Measurements from ENCODE around the gene PAX8. TPM values are rescaled to one million over a fixed set of nuclear protein-coding genes. Genes with fewer than 3 reads are reported as not detected.

Gene PAX8
- total RNA-seq, 1 donor from 2014 or later, result 1.2 TPM

DNA sequence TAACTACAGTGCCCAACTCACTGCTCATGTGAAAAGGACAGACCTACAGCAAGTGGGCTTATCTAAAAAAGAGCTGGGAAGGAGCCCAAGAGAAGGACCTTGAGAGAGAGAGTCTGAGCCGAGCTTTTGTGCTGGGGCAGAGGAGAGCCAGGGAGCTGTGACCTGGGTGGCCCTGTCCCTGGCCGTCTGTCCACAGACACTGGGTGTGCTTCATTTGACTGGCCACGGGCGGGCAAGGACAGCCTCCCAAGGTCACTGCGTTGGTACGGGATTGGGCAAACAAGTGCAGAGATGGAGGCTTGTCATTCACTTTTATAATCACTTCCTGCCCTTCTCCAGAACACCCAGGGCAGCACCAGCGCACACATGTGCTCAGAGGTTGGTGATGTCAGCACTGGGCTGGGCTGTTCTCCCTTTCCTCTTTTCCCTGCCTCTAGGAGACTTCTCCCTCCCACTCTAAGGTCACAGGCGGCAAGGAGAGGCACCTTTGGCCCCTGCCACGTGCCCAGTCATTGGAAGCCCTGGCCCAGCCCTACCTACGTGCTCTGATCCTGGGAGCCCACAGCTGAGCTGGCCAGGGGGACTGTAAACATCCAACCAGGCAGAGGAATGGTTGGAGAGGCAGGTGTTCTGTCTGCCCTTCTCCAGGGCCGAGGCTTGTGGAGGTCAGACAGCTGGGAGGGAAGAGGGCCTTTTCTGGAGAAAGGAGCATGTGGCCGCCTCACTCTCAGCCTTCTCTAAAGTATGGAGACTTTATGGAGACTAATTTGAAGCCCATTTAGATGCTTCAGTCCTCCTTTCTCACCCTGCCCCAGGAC is 111.4 kb downstream of the PAX8 start:
- Histone ChIP-seq H3K27ac (peak overlapping the region; percentile 33), H3K4me1 (peaks cover 21% of the 10 kb centered on the region), H3K27me3 (ENCODE audit: low read depth) (no peaks in the 10 kb centered on the region), H3K4me3 (no peak overlapping the region), H3K36me3 (no peaks in the 10 kb centered on the region), H3K9me3 (no peaks in the 10 kb centered on the region)
- TF ChIP-seq, protein P1, sequence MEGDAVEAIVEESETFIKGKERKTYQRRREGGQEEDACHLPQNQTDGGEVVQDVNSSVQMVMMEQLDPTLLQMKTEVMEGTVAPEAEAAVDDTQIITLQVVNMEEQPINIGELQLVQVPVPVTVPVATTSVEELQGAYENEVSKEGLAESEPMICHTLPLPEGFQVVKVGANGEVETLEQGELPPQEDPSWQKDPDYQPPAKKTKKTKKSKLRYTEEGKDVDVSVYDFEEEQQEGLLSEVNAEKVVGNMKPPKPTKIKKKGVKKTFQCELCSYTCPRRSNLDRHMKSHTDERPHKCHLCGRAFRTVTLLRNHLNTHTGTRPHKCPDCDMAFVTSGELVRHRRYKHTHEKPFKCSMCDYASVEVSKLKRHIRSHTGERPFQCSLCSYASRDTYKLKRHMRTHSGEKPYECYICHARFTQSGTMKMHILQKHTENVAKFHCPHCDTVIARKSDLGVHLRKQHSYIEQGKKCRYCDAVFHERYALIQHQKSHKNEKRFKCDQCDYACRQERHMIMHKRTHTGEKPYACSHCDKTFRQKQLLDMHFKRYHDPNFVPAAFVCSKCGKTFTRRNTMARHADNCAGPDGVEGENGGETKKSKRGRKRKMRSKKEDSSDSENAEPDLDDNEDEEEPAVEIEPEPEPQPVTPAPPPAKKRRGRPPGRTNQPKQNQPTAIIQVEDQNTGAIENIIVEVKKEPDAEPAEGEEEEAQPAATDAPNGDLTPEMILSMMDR (IDR thresholded peaks at IDR 0.05), result no peak
- ATAC-seq (peak; percentile 85 to 91), DNase-seq (peak; percentile 77)
- intact Hi-C loops (cut with DNase I), result no loop called here

DNA sequence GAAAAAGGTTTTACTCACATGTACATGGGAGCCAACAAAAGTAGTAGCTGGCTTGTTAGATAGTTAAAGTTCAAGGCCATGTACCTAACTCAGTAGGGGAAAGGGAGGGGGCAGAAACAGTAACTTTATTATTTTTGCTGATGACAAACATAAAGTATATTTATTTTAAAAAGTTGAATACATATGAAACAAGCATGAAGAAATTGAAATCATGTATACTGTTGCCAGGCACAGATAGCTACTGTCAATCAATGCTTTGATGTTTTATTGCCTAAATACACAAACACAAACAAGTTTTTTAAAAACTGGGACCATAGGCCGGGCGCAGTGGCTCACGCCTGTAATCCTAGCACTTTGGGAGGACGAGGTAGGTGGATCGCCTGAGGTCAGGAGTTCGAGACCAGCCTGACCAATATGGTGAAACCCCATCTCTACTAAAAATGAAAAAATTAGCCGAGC is 112.5 kb downstream of the PAX8 start:
- H3K9me3 ChIP-seq, result no peaks in the 10 kb centered on the region
- intact Hi-C loops (cut with DNase I), result no loop called here
- H3K4me1 ChIP-seq, result peaks cover 21% of the 10 kb centered on the region
- ATAC-seq (no peak), DNase-seq (no peak)
- H3K27me3 ChIP-seq (ENCODE audit: low read depth), result no peaks in the 10 kb centered on the region
- no peak overlapping the region for H3K27ac ChIP-seq
- TF ChIP-seq, protein P1 (IDR thresholded peaks at IDR 0.05), result no peak
- H3K4me3 ChIP-seq, result no peak overlapping the region
- no peaks in the 10 kb centered on the region for H3K36me3 ChIP-seq

Other genes starting within 250 kb of the PAX8 start
- gene IL36B, start 226.1 kb downstream of the PAX8 start, total RNA-seq, result not detected
- gene IL36RN, start 219.7 kb downstream of the PAX8 start, total RNA-seq, result not detected
- gene IL1F10, start 211.0 kb downstream of the PAX8 start, total RNA-seq, result not detected
- 20.1 TPM for gene IL1RN, start 151.3 kb downstream of the PAX8 start, total RNA-seq
- 43.2 TPM for gene PSD4, start 105.0 kb downstream of the PAX8 start, total RNA-seq
- gene ZNG1B, start 158.8 kb upstream of the PAX8 start, total RNA-seq, result 32.0 TPM
- 0.62 TPM for gene FOXD4L1, start 219.7 kb upstream of the PAX8 start, total RNA-seq